ENCODE data around the gene VILL.
"Not testable (repeated sequence)": the region's sequence is repeated elsewhere in the genome, so short reads cannot be mapped to it uniquely, and the experiment has no call there.

The VILL gene

GRCh38 chr3:38031022-38031994 lies 40.7 kb downstream of the VILL start:
- Histone ChIP-seq H3K4me1 (no peaks in the 10 kb centered on the region), H3K27me3 (no peaks in the 10 kb centered on the region), H3K9me3 (no peaks in the 10 kb centered on the region), H3K4me3 (ENCODE audit: low read depth, low read length) (no peak overlapping the region), H3K36me3 (no peaks in the 10 kb centered on the region)
- DNase-seq, result no peak
- TF ChIP-seq CTCF (IDR thresholded peaks at IDR 0.05; ENCODE audit: low read depth, low read length), result no peak

- no peak for DNase-seq
- Histone ChIP-seq H3K27me3 (no peaks in the 10 kb centered on the region), H3K36me3 (no peaks in the 10 kb centered on the region), H3K4me3 (ENCODE audit: low read depth, low read length) (no peak overlapping the region), H3K9me3 (no peaks in the 10 kb centered on the region), H3K4me1 (no peaks in the 10 kb centered on the region)
- no peak for TF ChIP-seq CTCF (IDR thresholded peaks at IDR 0.05; ENCODE audit: low read depth, low read length)
These were observed 41.8 kb downstream of the VILL start for GRCh38 chr3:38032328-38032865.

- H3K9me3 ChIP-seq; H3K27me3 ChIP-seq; H3K4me3 ChIP-seq (ENCODE audit: low read depth, low read length); H3K36me3 ChIP-seq; H3K4me1 ChIP-seq; DNase-seq: not testable (repeated sequence)
These were observed 43.0 kb downstream of the VILL start for GRCh38 chr3:38033586-38033985.

GRCh38 chr3:38034335-38034734 lies 43.7 kb downstream of the VILL start:
- H3K27me3 ChIP-seq; H3K9me3 ChIP-seq; DNase-seq; H3K4me3 ChIP-seq (ENCODE audit: low read depth, low read length); H3K36me3 ChIP-seq; H3K4me1 ChIP-seq: not testable (repeated sequence)

- no peak for TF ChIP-seq CTCF (IDR thresholded peaks at IDR 0.05; ENCODE audit: low read depth, low read length)
- H3K4me3 ChIP-seq (ENCODE audit: low read depth, low read length), result no peak overlapping the region
- H3K27me3 ChIP-seq, result no peaks in the 10 kb centered on the region
- no peaks in the 10 kb centered on the region for H3K4me1 ChIP-seq
- H3K36me3 ChIP-seq, result no peaks in the 10 kb centered on the region
- no peaks in the 10 kb centered on the region for H3K9me3 ChIP-seq
- DNase-seq, result no peak
These were observed 45.7 kb downstream of the VILL start for GRCh38 chr3:38036286-38036685.

- no peak for TF ChIP-seq CTCF (IDR thresholded peaks at IDR 0.05; ENCODE audit: low read depth, low read length)
- DNase-seq, result no peak
- no peaks in the 10 kb centered on the region for H3K27me3 ChIP-seq
- no peak overlapping the region for H3K4me3 ChIP-seq (ENCODE audit: low read depth, low read length)
- H3K36me3 ChIP-seq, result no peaks in the 10 kb centered on the region
- H3K9me3 ChIP-seq, result no peaks in the 10 kb centered on the region
- no peaks in the 10 kb centered on the region for H3K4me1 ChIP-seq
These were observed 46.3 kb downstream of the VILL start for GRCh38 chr3:38036906-38037305.

- H3K36me3 ChIP-seq, result no peaks in the 10 kb centered on the region
- no peak for DNase-seq
- H3K9me3 ChIP-seq, result no peaks in the 10 kb centered on the region
- no peaks in the 10 kb centered on the region for H3K27me3 ChIP-seq
- no peak overlapping the region for H3K4me3 ChIP-seq (ENCODE audit: low read depth, low read length)
- TF ChIP-seq CTCF (IDR thresholded peaks at IDR 0.05; ENCODE audit: low read depth, low read length), result no peak
- H3K4me1 ChIP-seq, result no peaks in the 10 kb centered on the region
These were observed 47.9 kb downstream of the VILL start for GRCh38 chr3:38038447-38038911.
